Stimulated activated effector memory CD8-positive, alpha-beta T cell treated with anti-CD3 and anti-CD28 coated beads, Interleukin-12 subunit alpha, Interleukin-12 subunit beta, amount 100 ng/mL, for 72 hours (primary cell): ENCODE measurements around the gene SLIT3.

ENCODE experiments used
- ATAC-seq: fragments of 150-1000 bp; cut with Tn5 transposase; 2 replicates; pipeline ENCODE4 v1.10.0; 2021
- DNase-seq, 2 donors: peaks; one replicate each; pipeline ENCODE4 v3.0.0; 2021 to 2022; ENCODE audit warnings: low spot score in 2 of 2
- H3K27ac Mint-ChIP-seq: one replicate; pipeline ENCODE4 v1.8.0; 2022; ENCODE audit warnings: mild to moderate bottlenecking, mixed read lengths
- H3K36me3 Mint-ChIP-seq: one replicate; pipeline ENCODE4 v1.8.0; 2022; ENCODE audit warnings: mild to moderate bottlenecking, mixed read lengths
- H3K4me1 Mint-ChIP-seq: one replicate; pipeline ENCODE4 v1.8.0; 2022; ENCODE audit warnings: mixed read lengths
- H3K4me3 Mint-ChIP-seq: one replicate; pipeline ENCODE4 v1.8.0; 2022; ENCODE audit warnings: mild to moderate bottlenecking, mixed read lengths
- H3K9me3 Mint-ChIP-seq: one replicate; pipeline ENCODE4 v1.8.0; 2022; ENCODE audit warnings: mixed read lengths

The SLIT3 gene

GRCh38 chr5:168798065-168799023, 502.6 kb downstream of the SLIT3 start:
- no peak for DNase-seq
- Mint-ChIP-seq H3K27ac (no peak overlapping the region), H3K36me3 (no peaks in the 10 kb centered on the region), H3K4me3 (no peak overlapping the region), H3K9me3 (no peaks in the 10 kb centered on the region), H3K4me1 (no peaks in the 10 kb centered on the region)
- peak; percentile 53 for ATAC-seq

GRCh38 chr5:168796593-168797580, 504.1 kb downstream of the SLIT3 start:
- DNase-seq (no peak), ATAC-seq (no peak)
- Mint-ChIP-seq H3K27ac (no peak overlapping the region), H3K9me3 (no peaks in the 10 kb centered on the region), H3K4me3 (no peak overlapping the region), H3K36me3 (no peaks in the 10 kb centered on the region), H3K4me1 (no peaks in the 10 kb centered on the region)

- H3K4me3 Mint-ChIP-seq, result no peak overlapping the region
- no peaks in the 10 kb centered on the region for H3K36me3 Mint-ChIP-seq
- no peaks in the 10 kb centered on the region for H3K9me3 Mint-ChIP-seq
- ATAC-seq (no peak), DNase-seq (no peak)
- H3K4me1 Mint-ChIP-seq, result no peaks in the 10 kb centered on the region
- no peak overlapping the region for H3K27ac Mint-ChIP-seq
These were observed 504.9 kb downstream of the SLIT3 start for GRCh38 chr5:168796000-168796399.

- ATAC-seq, result peak; percentile 54
- H3K4me3 Mint-ChIP-seq, result no peak overlapping the region
- no peak for DNase-seq
- H3K9me3 Mint-ChIP-seq, result no peaks in the 10 kb centered on the region
- no peaks in the 10 kb centered on the region for H3K4me1 Mint-ChIP-seq
- no peak overlapping the region for H3K27ac Mint-ChIP-seq
- H3K36me3 Mint-ChIP-seq, result no peaks in the 10 kb centered on the region
These were observed 506.8 kb downstream of the SLIT3 start for GRCh38 chr5:168793841-168794837.

- DNase-seq (no peak), ATAC-seq (no peak)
- H3K36me3 Mint-ChIP-seq, result no peaks in the 10 kb centered on the region
- H3K4me3 Mint-ChIP-seq, result no peak overlapping the region
- H3K27ac Mint-ChIP-seq, result no peak overlapping the region
- H3K9me3 Mint-ChIP-seq, result no peaks in the 10 kb centered on the region
- no peaks in the 10 kb centered on the region for H3K4me1 Mint-ChIP-seq
These were observed 508.3 kb downstream of the SLIT3 start for GRCh38 chr5:168792678-168793077.

- no peak for ATAC-seq
- H3K4me3 Mint-ChIP-seq, result no peak overlapping the region
- H3K4me1 Mint-ChIP-seq, result no peaks in the 10 kb centered on the region
- no peaks in the 10 kb centered on the region for H3K36me3 Mint-ChIP-seq
- DNase-seq, result no peak
- no peaks in the 10 kb centered on the region for H3K9me3 Mint-ChIP-seq
- H3K27ac Mint-ChIP-seq, result no peak overlapping the region
These were observed 510.2 kb downstream of the SLIT3 start for GRCh38 chr5:168790671-168791250.

GRCh38 chr5:168790002-168790635, 510.8 kb downstream of the SLIT3 start:
- Mint-ChIP-seq H3K27ac (no peak overlapping the region), H3K4me1 (no peaks in the 10 kb centered on the region)

GRCh38 chr5:168788786-168789185, 512.2 kb downstream of the SLIT3 start:
- Mint-ChIP-seq H3K4me3 (no peak overlapping the region), H3K27ac (no peak overlapping the region), H3K9me3 (no peaks in the 10 kb centered on the region), H3K36me3 (no peaks in the 10 kb centered on the region), H3K4me1 (no peaks in the 10 kb centered on the region)
- no peak for ATAC-seq
- DNase-seq, result no peak

More at GRCh38 chr5:168790002-168790635, 510.8 kb downstream of the SLIT3 start:
- ATAC-seq (no peak), DNase-seq (no peak)
- H3K9me3 Mint-ChIP-seq, result no peaks in the 10 kb centered on the region
- H3K4me3 Mint-ChIP-seq, result no peak overlapping the region
- H3K36me3 Mint-ChIP-seq, result no peaks in the 10 kb centered on the region

GRCh38 chr5:168788107-168788506, 512.8 kb downstream of the SLIT3 start:
- H3K4me3 Mint-ChIP-seq, result no peak overlapping the region
- H3K4me1 Mint-ChIP-seq, result no peaks in the 10 kb centered on the region
- DNase-seq (no peak), ATAC-seq (no peak)
- no peak overlapping the region for H3K27ac Mint-ChIP-seq
- H3K9me3 Mint-ChIP-seq, result no peaks in the 10 kb centered on the region
- H3K36me3 Mint-ChIP-seq, result no peaks in the 10 kb centered on the region

- H3K27ac Mint-ChIP-seq, result no peak overlapping the region
- no peaks in the 10 kb centered on the region for H3K4me1 Mint-ChIP-seq
- no peak for DNase-seq
- ATAC-seq, result no peak
- no peaks in the 10 kb centered on the region for H3K9me3 Mint-ChIP-seq
- no peak overlapping the region for H3K4me3 Mint-ChIP-seq
- no peaks in the 10 kb centered on the region for H3K36me3 Mint-ChIP-seq
These were observed 514.8 kb downstream of the SLIT3 start for GRCh38 chr5:168786147-168786546.

- Mint-ChIP-seq H3K36me3 (no peaks in the 10 kb centered on the region), H3K4me3 (no peak overlapping the region), H3K4me1 (no peaks in the 10 kb centered on the region), H3K27ac (no peak overlapping the region), H3K9me3 (no peaks in the 10 kb centered on the region)
- ATAC-seq, result no peak
- DNase-seq, result no peak
These were observed 516.5 kb downstream of the SLIT3 start for GRCh38 chr5:168784454-168784853.

GRCh38 chr5:168781941-168782571, 518.9 kb downstream of the SLIT3 start:
- Mint-ChIP-seq H3K36me3 (no peaks in the 10 kb centered on the region), H3K27ac (no peak overlapping the region), H3K9me3 (no peaks in the 10 kb centered on the region), H3K4me3 (no peak overlapping the region), H3K4me1 (no peaks in the 10 kb centered on the region)
- DNase-seq (no peak), ATAC-seq (no peak)

- no peak overlapping the region for H3K4me3 Mint-ChIP-seq
- no peak for DNase-seq
- no peaks in the 10 kb centered on the region for H3K4me1 Mint-ChIP-seq
- H3K9me3 Mint-ChIP-seq, result no peaks in the 10 kb centered on the region
- no peak for ATAC-seq
- H3K36me3 Mint-ChIP-seq, result no peaks in the 10 kb centered on the region
- H3K27ac Mint-ChIP-seq, result no peak overlapping the region
These were observed 520.1 kb downstream of the SLIT3 start for GRCh38 chr5:168780888-168781287.
